ENCODE data around the gene SLC11A2.

DNA sequence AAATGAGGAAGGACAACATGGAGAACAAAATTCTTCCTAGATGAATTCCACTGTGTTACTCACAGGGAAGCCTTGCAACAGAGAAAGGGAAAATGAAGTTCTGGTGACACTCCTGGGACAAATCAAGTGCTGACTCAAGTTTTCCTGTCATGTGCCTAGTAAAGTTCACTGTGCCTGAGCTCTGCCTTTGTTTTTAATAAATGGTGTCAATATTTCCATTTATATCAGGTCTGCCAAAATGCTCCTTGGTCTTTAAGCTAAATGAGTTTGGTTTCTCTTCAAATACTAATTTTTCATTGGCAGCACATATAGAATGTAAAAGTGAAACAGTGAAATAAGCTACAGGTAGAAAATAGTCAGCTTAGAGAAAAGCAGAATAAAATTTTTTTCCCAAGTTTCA is 40.9 kb downstream of the SLC11A2 start:
- TF ChIP-seq CTCF (IDR thresholded peaks at IDR 0.05; ENCODE audit: poor library complexity) = no peak
- TF ChIP-seq EZH2phosphoT487 (IDR thresholded peaks at IDR 0.05; ENCODE audit: low read depth, severe bottlenecking, unreplicated experiment) = no peak
- TF ChIP-seq EZH2 (IDR thresholded peaks at IDR 0.05; ENCODE audit: borderline replicate concordance) = no peak
